Forelimb muscle (tissue), 1 donor: ENCODE measurements around the gene PLBD1. TPM values are rescaled to one million over a fixed set of nuclear protein-coding genes. Genes with fewer than 3 reads are reported as not detected.

Experiments
- DNase-seq: peaks from one replicate; pipeline ENCODE4 v3.0.0-alpha.2; 2013; ENCODE audit warnings: low read depth
- polyA plus RNA-seq: library from polyadenylated mRNA; unstranded; fragments of 120-200 nt; gene quantifications from one replicate; pipeline ENCODE4 v1.2.1, GENCODE V29; 2013; ENCODE audit not compliant: insufficient read length

Gene PLBD1
- polyA plus RNA-seq, 1 donor = 20.0 TPM

DNA sequence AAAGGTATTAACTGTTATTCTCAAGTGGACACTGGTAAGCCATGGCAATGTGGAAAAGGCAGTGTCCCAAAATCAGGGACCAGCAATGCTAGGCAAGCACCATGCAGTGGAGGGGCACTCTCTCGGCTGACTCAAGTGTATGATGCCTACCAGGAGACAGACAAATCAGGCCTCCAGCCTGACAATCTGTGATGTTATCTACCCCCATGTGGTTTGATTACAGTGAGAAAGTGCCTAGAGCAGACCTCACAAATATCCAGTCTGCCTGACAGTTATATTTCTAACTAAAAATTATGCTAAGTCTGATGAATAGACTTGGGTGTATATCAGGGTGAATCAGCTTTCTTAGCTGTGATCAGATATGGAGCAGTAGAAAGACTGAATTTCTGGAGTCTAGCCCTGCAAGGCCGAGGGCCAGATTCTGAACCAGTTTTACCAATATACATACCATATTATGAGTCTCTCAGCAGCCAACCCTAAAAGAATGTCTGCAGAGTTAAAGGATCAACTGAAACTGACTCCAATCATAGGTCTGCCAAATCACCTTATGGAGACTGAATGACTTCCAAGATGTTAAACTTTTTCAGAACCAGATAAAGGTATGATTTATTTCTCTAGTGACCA, 3.2 kb downstream of the PLBD1 start:
- no peak for DNase-seq

DNA sequence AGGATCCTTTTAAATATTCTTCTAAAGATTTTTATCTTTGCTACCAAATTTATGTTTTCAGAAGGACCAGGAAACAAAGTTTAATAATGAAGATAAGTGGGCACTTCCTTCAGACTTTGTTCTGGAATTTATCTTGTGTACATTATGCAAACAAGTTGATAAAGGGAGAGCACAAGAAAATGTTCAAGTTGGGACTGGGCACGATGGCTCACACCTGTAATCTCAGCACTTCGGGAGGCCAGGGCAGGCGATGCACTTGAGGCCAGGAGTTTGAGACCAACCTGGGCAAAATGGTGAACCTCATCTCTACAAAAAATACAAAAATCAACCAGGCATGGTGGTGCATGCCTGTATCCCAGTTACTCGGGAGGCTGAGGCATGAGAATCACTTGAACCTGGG, 4.6 kb downstream of the PLBD1 start:
- DNase-seq = no peak

GRCh38 chr12:14562279-14562678, 5.4 kb downstream of the PLBD1 start:
- no peak for DNase-seq

DNA sequence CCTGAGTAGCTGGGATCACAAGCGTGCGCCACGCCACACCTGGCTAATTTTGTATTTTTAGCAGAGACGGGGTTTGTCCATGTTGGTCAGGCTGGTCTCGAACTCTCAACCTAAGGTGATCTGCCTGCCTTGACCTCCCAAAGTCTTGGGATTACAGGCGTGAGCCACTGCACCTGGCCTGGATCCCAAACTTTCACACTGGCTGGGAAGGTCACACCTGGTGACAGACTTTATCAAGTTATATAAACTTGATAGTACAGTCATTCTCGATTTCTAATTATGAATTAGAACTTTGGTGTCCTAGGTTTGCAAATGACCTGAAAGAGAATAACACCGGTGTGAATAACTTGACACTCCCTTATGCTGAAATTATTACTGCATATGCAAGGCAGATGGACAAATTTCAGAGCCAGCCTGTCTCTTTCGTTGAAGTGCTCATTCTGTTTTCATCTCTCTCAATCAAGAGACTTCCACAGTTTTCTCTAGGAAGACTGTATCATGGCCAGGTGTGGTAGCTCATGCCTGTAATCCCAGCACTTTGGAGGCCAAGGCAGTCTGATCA, 5.9 kb downstream of the PLBD1 start:
- DNase-seq = no peak

DNA sequence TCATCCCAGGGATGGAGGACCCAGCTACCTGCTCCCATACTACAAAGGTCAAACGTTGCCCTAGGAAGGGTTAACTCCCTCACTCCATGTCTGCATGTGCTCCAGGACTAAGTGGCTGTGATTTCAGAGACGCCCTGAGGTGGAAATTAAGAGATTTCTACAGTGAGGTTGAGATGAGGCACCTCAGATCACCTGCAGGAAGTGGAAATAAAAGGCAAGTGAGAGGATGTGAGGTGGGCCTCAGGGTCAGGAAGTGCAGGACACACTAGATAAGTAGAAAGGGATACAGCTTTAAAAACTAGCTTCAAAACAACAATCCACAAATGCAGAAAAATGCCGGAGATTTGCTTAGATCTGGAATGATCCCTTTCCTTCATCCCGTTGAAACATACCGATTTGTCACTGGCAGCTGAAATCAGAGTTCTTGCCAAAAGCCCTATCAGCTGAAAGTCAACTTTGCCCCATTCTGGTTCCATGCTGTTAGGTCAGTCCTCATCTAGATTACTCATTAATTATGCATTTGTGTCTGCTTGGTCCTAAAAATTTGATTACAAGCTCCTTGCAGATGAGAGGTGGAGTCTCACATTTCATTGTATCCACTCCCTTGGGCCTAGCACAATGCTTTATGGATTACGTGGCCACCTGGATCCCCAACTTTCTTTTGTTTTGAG, 6.6 kb downstream of the PLBD1 start:
- no peak for DNase-seq

DNA sequence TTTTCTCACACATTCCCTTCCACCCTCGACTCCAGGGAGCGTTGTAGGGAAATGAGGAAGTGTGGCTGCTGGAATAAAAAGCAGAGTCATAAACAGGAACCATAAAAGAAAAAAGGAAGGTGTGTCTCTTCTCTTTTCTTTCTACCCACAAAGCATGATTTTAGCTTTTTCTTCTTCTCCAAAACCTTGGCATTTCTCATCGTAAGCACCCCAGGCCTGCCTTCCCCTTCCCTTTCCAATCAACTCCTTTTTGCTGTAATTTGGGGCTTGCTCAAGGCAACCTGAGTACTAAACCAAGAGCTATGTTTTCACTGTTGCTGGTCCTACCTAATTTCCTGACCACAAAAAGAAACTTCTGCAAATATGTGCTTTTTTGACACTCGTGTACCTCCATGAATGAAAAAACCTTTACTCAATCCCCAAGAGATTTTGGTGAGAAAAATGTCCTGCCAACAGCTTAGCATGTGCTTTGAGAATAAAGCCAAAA, 9.2 kb downstream of the PLBD1 start:
- DNase-seq = no peak

GRCh38 chr12:14557966-14558365, 9.7 kb downstream of the PLBD1 start:
- no peak for DNase-seq

DNA sequence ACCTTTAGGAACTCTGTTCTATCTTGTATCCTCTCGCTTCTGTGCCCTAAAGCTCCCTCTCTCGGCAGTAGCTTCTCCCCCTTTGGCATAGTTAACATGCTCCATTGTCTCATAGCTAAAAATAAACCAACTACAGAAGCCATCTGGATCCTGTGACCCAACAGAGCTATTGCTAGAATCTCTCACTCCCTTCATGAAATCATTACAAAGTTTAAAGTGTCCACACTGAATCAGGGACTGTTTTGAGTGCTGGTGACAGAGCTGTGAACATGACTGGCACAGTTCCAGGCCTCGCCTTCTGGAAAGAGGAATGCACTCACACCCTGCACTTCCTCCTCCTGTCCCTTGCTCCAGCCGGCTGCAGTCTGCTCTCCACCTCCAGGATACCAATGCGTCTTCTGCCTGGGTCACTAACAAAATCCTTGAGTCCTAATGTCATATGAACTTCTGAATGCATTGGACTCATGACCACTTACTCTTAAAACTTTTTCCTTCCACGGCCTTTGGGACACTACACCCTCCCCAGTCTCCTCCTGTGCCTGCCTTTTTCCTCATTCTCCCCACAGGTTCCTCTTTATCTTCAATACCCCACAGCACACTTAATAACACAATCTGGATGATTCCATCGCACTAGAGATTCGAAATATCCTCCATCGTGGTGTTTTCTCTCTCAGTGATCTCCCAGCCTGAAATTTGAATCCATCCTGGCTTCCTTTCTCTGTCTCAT, 13.2 kb downstream of the PLBD1 start:
- DNase-seq = peak; percentile 16

DNA sequence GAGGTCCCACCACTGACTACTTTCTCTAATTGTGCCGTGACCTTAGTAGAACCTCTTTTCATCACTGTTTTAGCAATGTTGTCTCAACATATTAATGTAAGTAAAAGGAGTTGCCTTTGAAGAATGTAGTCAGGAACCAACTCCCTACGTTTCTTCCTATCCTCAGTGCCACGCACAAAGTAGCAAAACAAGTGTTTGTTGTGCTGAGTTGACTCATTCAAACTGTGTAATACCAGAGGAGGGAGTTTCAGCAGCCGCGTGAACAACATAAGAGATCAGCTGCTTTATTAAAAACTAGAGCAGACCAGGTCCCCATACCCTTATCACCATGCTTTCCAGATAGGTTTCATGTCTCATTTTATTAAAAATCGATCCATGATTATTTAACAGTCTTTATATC, 19.1 kb downstream of the PLBD1 start:
- DNase-seq = no peak

- DNase-seq = no peak
These were observed 20.1 kb downstream of the PLBD1 start for GRCh38 chr12:14547571-14547970.

DNA sequence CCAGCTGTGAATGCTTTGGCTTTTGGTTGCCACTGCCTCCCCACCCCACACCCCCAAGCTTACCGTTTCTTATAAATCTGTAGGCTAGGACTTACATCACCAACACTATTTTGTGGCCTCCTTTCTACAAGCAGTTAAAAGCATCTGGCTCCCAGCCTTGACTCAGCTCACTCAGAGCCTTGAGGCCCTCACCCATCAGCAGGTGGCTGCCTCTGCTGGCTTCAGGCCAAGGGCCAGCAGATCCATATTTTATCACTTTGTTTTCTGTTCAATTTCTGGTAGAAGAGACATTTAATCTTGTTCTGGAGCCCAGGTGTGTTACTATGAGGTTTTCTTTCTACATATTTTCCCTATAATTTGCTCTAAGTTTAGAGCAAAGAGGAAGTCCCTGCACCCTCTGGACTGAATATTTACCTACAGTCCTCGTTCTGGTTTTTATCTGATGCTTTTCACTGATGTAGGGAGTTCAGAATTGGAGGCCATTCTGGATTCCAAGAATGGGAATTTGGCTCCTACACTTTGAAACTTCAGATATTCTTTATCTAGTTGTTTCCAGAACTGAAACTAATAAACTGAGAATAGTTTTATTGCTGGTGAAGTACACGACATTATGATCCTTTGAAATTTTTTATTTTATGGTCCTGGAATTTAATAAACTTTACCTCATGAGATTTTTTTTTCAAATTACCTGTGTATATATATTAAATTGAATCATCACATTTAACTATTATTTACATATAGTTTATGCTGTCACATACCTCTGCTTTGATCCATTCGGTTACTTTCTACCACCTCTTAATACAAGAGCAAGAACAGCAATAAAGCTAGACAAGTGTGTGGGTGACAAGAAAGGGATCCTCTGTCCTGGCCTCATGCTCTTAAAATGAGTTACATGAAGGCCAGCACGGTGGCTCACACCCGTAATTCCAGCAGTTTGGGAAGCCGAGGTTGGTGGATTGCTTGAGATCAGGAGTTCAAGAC, 22.2 kb downstream of the PLBD1 start:
- no peak for DNase-seq

GRCh38 chr12:14540801-14541462, 26.8 kb downstream of the PLBD1 start:
- DNase-seq = no peak

DNA sequence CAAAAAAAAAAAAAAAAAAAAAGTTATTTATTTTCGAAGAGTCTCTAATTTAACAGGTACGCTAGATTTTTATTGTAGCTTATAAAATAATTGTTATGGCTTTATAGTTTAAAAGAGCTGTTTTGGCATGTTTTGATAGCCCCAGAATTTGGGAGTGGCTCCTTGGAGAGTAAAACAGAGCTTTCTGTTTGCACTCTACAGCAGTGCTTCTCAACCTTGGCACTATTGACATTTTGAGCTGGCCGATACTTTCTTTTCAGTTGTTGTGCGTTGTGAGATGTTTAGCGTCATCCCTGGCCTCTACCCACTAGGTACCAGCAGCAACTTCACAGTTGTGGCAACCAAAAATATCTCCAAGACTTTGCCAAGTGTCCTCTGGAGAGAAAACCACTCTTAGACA, 30.6 kb downstream of the PLBD1 start:
- no peak for DNase-seq

GRCh38 chr12:14532152-14532551, 35.5 kb downstream of the PLBD1 start:
- no peak for DNase-seq

GRCh38 chr12:14525964-14526363, 41.7 kb downstream of the PLBD1 start:
- DNase-seq = no peak

GRCh38 chr12:14521822-14522221, 45.9 kb downstream of the PLBD1 start:
- DNase-seq = no peak

DNA sequence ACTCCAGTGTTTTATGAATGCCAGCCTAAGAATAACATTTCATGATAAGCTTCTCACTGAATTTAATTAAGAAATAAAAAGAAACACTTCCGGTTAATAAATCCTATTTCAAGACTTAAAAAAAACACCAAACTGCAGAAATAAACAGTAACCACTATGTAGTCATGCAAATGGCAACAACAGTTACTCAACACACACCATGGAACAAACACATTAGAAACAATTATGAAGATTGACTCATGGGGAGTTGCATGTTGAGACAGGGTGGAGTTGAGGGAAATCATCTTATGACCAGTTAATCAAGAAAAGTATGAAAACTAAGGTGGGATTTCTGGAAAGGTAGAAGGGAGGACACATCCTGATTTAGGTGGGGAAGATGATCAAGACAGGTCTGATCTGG, 52.7 kb downstream of the PLBD1 start:
- no peak for DNase-seq

GRCh38 chr12:14514154-14514842, 53.4 kb downstream of the PLBD1 start:
- no peak for DNase-seq

GRCh38 chr12:14510574-14510973, 57.1 kb downstream of the PLBD1 start:
- DNase-seq = no peak
